Measurements from ENCODE around the gene PDE11A.
"Not testable (repeated sequence)": the region's sequence is repeated elsewhere in the genome, so short reads cannot be mapped to it uniquely, and the experiment has no call there.

The PDE11A gene

GRCh38 chr2:178008636-178009289 lies 63.8 kb downstream of the PDE11A start:
- no peak for DNase-seq (ENCODE audit: low read depth in 2 of 2)

DNA sequence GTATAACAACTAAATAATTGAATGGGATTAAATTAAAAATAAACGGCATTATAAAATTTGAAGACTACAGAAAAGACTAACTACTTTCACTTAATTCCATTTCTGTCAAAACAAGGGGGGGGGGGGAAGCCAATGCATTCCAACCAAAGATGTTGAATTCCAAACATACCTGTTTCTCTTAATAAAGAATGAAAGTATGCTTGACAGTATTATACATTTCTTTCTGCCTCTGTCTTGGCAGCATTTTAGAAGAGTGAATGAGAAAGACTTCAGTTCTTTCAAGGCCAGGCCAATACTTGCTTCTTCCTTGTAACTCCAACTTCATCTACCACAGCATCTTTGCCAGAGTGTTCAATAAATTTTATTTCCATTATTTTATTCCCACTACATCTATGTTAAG lies 65.9 kb downstream of the PDE11A start:
- no peak for DNase-seq (ENCODE audit: low read depth in 2 of 2)

GRCh38 chr2:178005756-178006155 lies 66.8 kb downstream of the PDE11A start:
- no peak for DNase-seq (ENCODE audit: low read depth in 2 of 2)

- no peak for DNase-seq (ENCODE audit: low read depth in 2 of 2)
Observed at GRCh38 chr2:178002038-178002437, 70.5 kb downstream of the PDE11A start.

DNA sequence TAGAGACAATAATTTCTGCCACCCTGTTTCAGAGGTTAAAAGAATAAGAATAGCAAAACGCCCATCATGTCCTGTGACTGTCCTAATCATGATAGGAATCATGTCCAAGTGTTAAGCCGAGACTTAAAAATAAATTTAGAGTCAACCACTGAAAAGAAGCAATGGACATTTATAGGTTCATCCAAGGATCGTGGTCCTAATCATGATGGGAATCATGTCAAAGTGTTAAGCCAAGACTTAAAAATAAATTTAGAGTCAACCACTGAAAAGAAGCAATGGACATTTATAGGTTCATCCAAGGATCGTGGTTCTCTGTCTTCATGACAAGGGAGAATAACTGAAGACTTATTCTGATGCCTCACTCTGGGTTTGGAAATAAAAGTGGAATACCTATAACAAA lies 73.6 kb downstream of the PDE11A start:
- no peak for DNase-seq (ENCODE audit: low read depth in 2 of 2)

DNA sequence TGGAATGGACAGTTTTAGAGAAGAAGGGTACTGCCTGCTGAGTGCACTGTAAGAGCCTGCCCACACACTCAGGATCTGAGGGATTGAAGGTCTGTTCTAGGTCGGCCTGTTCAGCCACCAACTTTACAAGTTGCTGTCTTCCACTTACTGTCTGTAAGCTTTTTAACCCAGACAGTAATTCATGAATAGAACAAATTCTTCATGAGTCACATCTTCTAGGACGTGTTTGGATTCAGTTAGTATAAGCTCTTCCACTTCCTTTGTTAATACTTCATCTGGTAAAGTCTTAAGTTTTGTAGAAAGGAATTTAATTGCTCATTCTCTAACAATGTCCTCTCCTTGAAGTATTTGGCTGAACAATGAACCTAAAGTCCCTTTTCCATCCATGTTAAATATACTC lies 74.6 kb downstream of the PDE11A start:
- no peak for DNase-seq (ENCODE audit: low read depth in 2 of 2)

- no peak for DNase-seq (ENCODE audit: low read depth in 2 of 2)
Observed at GRCh38 chr2:177992992-177993391, 79.6 kb downstream of the PDE11A start.

- no peak for DNase-seq (ENCODE audit: low read depth in 2 of 2)
Observed at GRCh38 chr2:177989029-177989885, 83.3 kb downstream of the PDE11A start.

DNA sequence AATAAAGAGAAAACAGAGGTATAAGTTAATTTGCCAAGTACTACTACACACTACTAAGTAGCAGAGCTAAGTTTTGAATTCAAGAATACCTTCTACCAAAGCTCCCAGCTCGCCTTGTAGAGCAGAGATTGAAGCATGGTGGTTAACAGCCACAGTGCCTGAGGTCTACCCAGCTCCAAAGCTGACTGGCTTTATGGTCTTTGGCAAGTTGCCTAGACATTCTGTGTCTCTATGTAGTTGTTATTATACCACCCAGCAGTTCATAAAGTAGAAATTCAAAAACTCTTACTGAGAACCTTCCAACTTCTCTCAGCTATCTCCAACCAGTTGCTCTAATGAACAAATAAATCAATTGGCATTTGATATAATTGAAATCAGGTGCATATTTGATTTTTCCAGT lies 87.8 kb downstream of the PDE11A start:
- DNase-seq (ENCODE audit: low read depth in 2 of 2), result no peak

- DNase-seq (ENCODE audit: low read depth in 2 of 2), result no peak
Observed at GRCh38 chr2:177983183-177983788, 89.3 kb downstream of the PDE11A start.

DNA sequence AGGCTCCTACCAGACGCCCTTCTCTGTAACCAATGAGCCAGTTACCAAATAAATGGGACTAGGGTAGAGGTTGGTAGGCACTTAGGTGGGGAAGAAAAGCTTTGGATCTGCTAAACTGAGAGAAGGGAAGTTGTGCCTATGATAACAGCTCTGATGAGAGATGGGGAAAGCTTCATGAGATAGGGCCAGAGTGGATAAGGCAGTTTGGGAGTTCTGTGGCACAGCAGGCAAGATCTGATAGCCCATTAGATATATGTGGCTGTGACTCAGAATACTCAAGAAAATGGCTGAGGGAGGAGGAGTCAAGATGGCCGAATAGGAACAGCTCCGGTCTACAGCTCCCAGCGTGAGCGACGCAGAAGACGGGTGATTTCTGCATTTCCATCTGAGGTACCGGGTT lies 99.8 kb downstream of the PDE11A start:
- DNase-seq (ENCODE audit: low read depth in 2 of 2), result no peak

GRCh38 chr2:177972123-177972522 lies 100.5 kb downstream of the PDE11A start:
- no peak for DNase-seq (ENCODE audit: low read depth in 2 of 2)

DNA sequence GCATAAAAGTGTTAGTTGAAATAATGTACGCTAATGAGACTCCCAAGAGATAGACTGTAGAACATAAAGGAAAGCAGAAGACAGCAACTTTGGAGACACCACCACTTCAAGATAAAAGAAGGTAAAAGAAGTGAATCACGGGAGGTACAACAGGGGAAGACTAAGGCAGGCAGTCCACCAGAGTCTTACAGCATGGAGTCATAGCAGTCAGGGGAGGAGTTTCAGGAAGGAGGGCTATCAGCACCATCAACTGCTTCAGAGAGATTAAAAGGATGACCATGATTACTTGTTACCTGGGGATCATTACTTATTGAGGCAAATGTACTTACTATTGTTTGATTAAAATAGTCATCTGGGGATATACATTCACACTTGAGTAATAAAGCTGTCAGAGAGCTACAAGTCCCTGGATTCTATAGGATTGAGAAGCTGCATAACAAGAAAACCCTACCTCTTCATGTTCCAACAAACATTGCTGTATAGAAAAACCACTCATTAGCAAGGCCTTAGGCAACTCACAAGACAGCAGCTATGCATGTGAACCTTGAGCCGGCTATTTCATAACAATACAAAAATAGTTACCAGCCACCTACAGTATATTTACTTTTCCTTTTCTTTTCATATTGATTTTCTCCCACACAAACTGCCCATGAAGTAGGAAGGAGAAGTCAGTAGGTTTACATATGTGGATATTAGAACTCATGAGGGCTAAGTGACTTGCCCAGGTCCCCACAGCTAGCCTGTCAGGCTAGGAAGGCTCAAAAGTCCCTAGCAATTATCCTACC lies 101.7 kb downstream of the PDE11A start:
- DNase-seq (ENCODE audit: low read depth in 2 of 2), result no peak

- no peak for DNase-seq (ENCODE audit: low read depth in 2 of 2)
Observed at GRCh38 chr2:177964892-177965291, 107.7 kb downstream of the PDE11A start.

DNA sequence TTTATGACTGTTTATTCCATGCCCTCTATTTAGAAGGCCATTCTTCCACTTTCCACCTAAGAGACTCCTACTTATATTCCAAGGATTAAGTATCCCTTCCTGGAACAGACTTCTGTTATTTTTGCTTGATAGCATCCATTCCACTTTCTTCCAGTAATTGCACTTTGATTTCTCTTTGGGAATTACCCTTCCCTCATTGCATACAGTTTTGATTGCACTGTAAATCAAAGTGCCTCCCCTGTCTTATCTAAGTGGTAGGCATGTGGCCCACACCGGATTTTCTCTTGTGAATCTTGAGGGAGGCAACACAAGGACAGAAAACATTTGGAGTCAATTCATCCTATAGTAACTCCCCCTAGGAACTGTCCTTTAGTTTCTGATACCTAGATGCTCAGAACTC lies 120.4 kb downstream of the PDE11A start:
- no peak for DNase-seq (ENCODE audit: low read depth in 2 of 2)

DNA sequence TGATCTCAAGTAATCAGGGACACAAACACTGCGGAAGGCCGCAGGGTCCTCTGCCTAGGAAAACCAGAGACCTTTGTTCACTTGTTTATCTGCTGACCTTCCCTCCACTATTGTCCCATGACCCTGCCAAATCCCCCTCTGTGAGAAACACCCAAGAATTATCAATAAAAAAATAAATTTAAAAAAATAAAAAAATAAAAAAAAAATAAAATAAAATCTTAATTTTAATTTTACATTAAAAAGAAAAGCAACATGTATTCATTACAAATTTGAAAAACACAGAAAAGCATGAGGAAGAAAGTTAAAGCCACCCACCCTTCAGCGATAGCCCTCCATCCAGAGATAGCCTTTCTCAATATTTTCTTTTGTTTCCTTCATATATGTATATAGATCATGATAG lies 125.0 kb downstream of the PDE11A start:
- DNase-seq (ENCODE audit: low read depth in 2 of 2), result not testable (repeated sequence)

GRCh38 chr2:177944530-177944929 lies 128.0 kb downstream of the PDE11A start:
- not testable (repeated sequence) for DNase-seq (ENCODE audit: low read depth in 2 of 2)

DNA sequence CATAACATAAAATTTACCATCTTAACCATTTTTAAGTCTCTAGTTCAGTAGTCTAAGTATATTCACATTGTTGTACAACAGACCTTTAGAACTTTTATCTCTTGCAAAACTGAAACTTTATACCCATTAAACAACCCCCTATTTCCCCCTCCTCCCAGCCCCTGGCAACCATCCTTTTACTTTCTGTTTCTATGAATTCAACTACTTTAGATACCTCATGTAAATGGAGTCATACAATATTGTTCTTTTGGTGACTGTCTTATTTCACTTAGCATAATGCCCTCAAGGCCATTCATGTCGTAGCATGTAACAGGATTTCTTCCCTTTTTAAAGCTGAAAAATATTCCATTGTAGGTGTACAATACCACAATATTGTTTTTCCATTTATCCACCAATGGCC lies 129.8 kb downstream of the PDE11A start:
- no peak for DNase-seq (ENCODE audit: low read depth in 2 of 2)

GRCh38 chr2:177939211-177939610 lies 133.4 kb downstream of the PDE11A start:
- no peak for DNase-seq (ENCODE audit: low read depth in 2 of 2)

DNA sequence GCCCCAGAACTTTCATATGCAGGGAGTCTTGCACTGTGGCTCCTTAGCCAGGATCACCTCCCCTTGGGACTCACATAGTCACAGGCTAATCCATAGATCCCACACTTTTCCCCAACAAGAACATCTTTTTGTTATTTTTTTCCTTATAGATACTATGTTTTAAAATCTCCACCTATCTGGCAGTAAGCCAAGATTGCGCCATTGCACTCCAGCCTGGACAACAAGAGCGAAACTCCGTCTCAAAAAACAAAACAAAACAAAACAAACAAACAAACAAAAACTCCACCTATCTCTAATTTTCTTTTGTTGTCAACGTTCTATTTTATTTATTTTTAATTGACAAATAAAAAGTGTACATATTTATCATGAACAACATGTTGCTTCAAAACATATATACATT lies 141.7 kb downstream of the PDE11A start:
- no peak for DNase-seq (ENCODE audit: low read depth in 2 of 2)

GRCh38 chr2:177929662-177930522 lies 142.7 kb downstream of the PDE11A start:
- no peak for DNase-seq (ENCODE audit: low read depth in 2 of 2)
